HG03565 (cell line): Measurements from ENCODE around the gene NPAS3.

Experiments
- ATAC-seq: cut with Tn5 transposase; IDR thresholded peaks from one replicate; pipeline ENCODE4 v1.9.1; 2021; ENCODE audit warnings: mild to moderate bottlenecking, moderate library complexity; ENCODE audit not compliant: unreplicated experiment

Gene NPAS3

GRCh38 chr14:33733310-33733709 lies 794.6 kb downstream of the NPAS3 start:
- no peak for ATAC-seq

GRCh38 chr14:33733721-33734120 lies 795.0 kb downstream of the NPAS3 start:
- ATAC-seq: no peak

GRCh38 chr14:33734387-33734786 lies 795.7 kb downstream of the NPAS3 start:
- no peak for ATAC-seq

- no peak for ATAC-seq
These were observed 797.7 kb downstream of the NPAS3 start for GRCh38 chr14:33736299-33736825.

GRCh38 chr14:33736979-33737378 lies 798.3 kb downstream of the NPAS3 start:
- no peak for ATAC-seq

GRCh38 chr14:33737446-33737845 lies 798.8 kb downstream of the NPAS3 start:
- no peak for ATAC-seq

GRCh38 chr14:33738029-33738428 lies 799.4 kb downstream of the NPAS3 start:
- no peak for ATAC-seq

GRCh38 chr14:33738491-33738890 lies 799.8 kb downstream of the NPAS3 start:
- ATAC-seq: no peak

- no peak for ATAC-seq
These were observed 801.9 kb downstream of the NPAS3 start for GRCh38 chr14:33740531-33740930.

GRCh38 chr14:33742166-33742565 lies 803.5 kb downstream of the NPAS3 start:
- no peak for ATAC-seq

GRCh38 chr14:33745163-33745562 lies 806.5 kb downstream of the NPAS3 start:
- ATAC-seq: no peak

GRCh38 chr14:33747749-33748148 lies 809.1 kb downstream of the NPAS3 start:
- ATAC-seq: no peak

- no peak for ATAC-seq
These were observed 815.6 kb downstream of the NPAS3 start for GRCh38 chr14:33754261-33754660.

- no peak for ATAC-seq
These were observed 816.7 kb downstream of the NPAS3 start for GRCh38 chr14:33755358-33755757.

GRCh38 chr14:33756833-33757232 lies 818.2 kb downstream of the NPAS3 start:
- ATAC-seq: no peak

GRCh38 chr14:33758547-33758946 lies 819.9 kb downstream of the NPAS3 start:
- ATAC-seq: no peak

- ATAC-seq: no peak
These were observed 823.6 kb downstream of the NPAS3 start for GRCh38 chr14:33762161-33762851.

GRCh38 chr14:33764876-33765650 lies 826.4 kb downstream of the NPAS3 start:
- ATAC-seq: no peak

GRCh38 chr14:33767586-33768457 lies 829.1 kb downstream of the NPAS3 start:
- no peak for ATAC-seq

- ATAC-seq: no peak
These were observed 829.8 kb downstream of the NPAS3 start for GRCh38 chr14:33768458-33768830.
